MM.1S (cell line): ENCODE data around the gene TRA2A.
"Not testable (repeated sequence)": the region's sequence is repeated elsewhere in the genome, so short reads cannot be mapped to it uniquely, and the experiment has no call there.

ENCODE experiments used
- DNase-seq: peaks from one replicate; pipeline ENCODE4 v3.0.0-alpha.2; 2015
- H2AFZ ChIP-seq: fragments of 300-600 bp; sonication (generic); 2 replicates; pipeline ENCODE4 v1.6.0; 2016; ENCODE audit warnings: antibody characterized with exemption, low read length
- H3F3A ChIP-seq: fragments of 300-600 bp; sonication (generic); 2 replicates; pipeline ENCODE4 v1.6.1; 2016; ENCODE audit warnings: mild to moderate bottlenecking, antibody characterized with exemption, low read length, moderate library complexity, mixed read lengths; ENCODE audit not compliant: insufficient read depth
- H3K27ac ChIP-seq: fragments of 300-600 bp; sonication (generic); 2 replicates; pipeline ENCODE4 v1.5.1; 2016; ENCODE audit warnings: mild to moderate bottlenecking, low read length
- H3K27me3 ChIP-seq: fragments of 300-600 bp; sonication (generic); replicated peaks from 2 replicates; pipeline ENCODE4 v1.6.0; 2016; ENCODE audit warnings: low read length; ENCODE audit not compliant: insufficient read depth
- H3K36me3 ChIP-seq: fragments of 300-600 bp; sonication (generic); replicated peaks from 2 replicates; pipeline ENCODE4 v1.6.1; 2016; ENCODE audit warnings: mild to moderate bottlenecking, low read length, mixed read lengths; ENCODE audit not compliant: insufficient read depth
- H3K4me1 ChIP-seq: fragments of 300-600 bp; sonication (generic); 2 replicates; pipeline ENCODE4 v1.6.1; 2016; ENCODE audit warnings: low read length, mixed read lengths
- H3K4me2 ChIP-seq: fragments of 300-600 bp; sonication (generic); 2 replicates; pipeline ENCODE4 v1.6.0; 2016; ENCODE audit warnings: low read depth, low read length
- H3K4me3 ChIP-seq: fragments of 300-600 bp; sonication (generic); 2 replicates; pipeline ENCODE4 v1.5.1; 2016; ENCODE audit warnings: low read length, mixed read lengths
- H3K79me2 ChIP-seq: fragments of 300-600 bp; sonication (generic); 2 replicates; pipeline ENCODE4 v1.6.1; 2016; ENCODE audit warnings: mixed run types, low read length, mixed read lengths
- H3K9ac ChIP-seq: fragments of 300-600 bp; sonication (generic); 2 replicates; pipeline ENCODE4 v1.6.1; 2016; ENCODE audit warnings: low read length, mixed read lengths
- H3K9me2 ChIP-seq: fragments of 300-600 bp; sonication (generic); replicated peaks from 2 replicates; pipeline ENCODE4 v1.6.1; 2016; ENCODE audit warnings: mild to moderate bottlenecking, low read length, mixed read lengths; ENCODE audit not compliant: insufficient read depth
- H3K9me3 ChIP-seq: fragments of 300-600 bp; sonication (generic); replicated peaks from 2 replicates; pipeline ENCODE4 v1.6.1; 2016; ENCODE audit warnings: mild to moderate bottlenecking, low read length, mixed read lengths; ENCODE audit not compliant: insufficient read depth
- H4K20me1 ChIP-seq: fragments of 300-600 bp; sonication (generic); 2 replicates; pipeline ENCODE4 v1.6.1; 2016; ENCODE audit warnings: mild to moderate bottlenecking, low read length, moderate library complexity, mixed read lengths; ENCODE audit not compliant: insufficient read depth
- CTCF ChIP-seq: fragments of 300-600 bp; sonication (generic); IDR thresholded peaks from 2 replicates; pipeline ENCODE4 v1.5.1; 2016; ENCODE audit warnings: antibody characterized with exemption, low read length, mixed read lengths
- EZH2 ChIP-seq: fragments of 300-600 bp; sonication (generic); optimal IDR thresholded peaks from 2 replicates; pipeline ENCODE3; 2017; ENCODE audit warnings: low read depth, mild to moderate bottlenecking, antibody characterized with exemption, low read length, mixed read lengths
- EZH2phosphoT487 ChIP-seq: fragments of 300-600 bp; sonication (generic); IDR thresholded peaks from 2 replicates; pipeline ENCODE4 v1.6.1; 2018; ENCODE audit warnings: antibody characterized with exemption, low read length

TRA2A gene

GRCh38 chr7:23531050-23531793 is 559 bp downstream of the TRA2A start:
- Histone ChIP-seq H3K9me2 (no peaks in the 10 kb centered on the region), H3K4me2 (peak overlapping the region; percentile 58), H3K36me3 (no peaks in the 10 kb centered on the region; the same call in 1 of the 2 replicates), H3K9ac (peak overlapping the region; percentile 99), H3K9me3 (no peaks in the 10 kb centered on the region), H3K79me2 (peaks cover 56% of the 10 kb centered on the region), H2AFZ (peak overlapping the region; percentile 61), H3K4me1 (peaks cover 13% of the 10 kb centered on the region), H4K20me1 (peaks cover 48% of the 10 kb centered on the region), H3K27ac (peak overlapping the region; percentile 90), H3K4me3 (peak overlapping the region; percentile 96), H3K27me3 (no peaks in the 10 kb centered on the region), H3F3A (no peaks in the 10 kb centered on the region)
- TF ChIP-seq CTCF: no peak
- DNase-seq: peak; percentile 50

GRCh38 chr7:23530405-23530804 is 1.4 kb downstream of the TRA2A start:
- peak overlapping the region; percentile 96 for H3K4me3 ChIP-seq
- H3K27ac ChIP-seq: peak overlapping the region; percentile 90; the same call in 1 of the 2 replicates
- no peak for TF ChIP-seq EZH2phosphoT487
- no peak for TF ChIP-seq EZH2
- TF ChIP-seq CTCF: peak; percentile 23
- peaks cover 56% of the 10 kb centered on the region for H4K20me1 ChIP-seq
- peak overlapping the region; percentile 58 for H3K4me2 ChIP-seq
- no peaks in the 10 kb centered on the region for H3K9me2 ChIP-seq
- peaks cover 19% of the 10 kb centered on the region for H3K4me1 ChIP-seq
- H3K9me3 ChIP-seq: no peaks in the 10 kb centered on the region
- H3K36me3 ChIP-seq: no peaks in the 10 kb centered on the region; the same call in 1 of the 2 replicates
- peak overlapping the region; percentile 99 for H3K9ac ChIP-seq
- no peaks in the 10 kb centered on the region for H3K27me3 ChIP-seq
- H3F3A ChIP-seq: no peaks in the 10 kb centered on the region
- no peak overlapping the region for H2AFZ ChIP-seq
- DNase-seq: peak; percentile 67
- peaks cover 64% of the 10 kb centered on the region for H3K79me2 ChIP-seq

DNA sequence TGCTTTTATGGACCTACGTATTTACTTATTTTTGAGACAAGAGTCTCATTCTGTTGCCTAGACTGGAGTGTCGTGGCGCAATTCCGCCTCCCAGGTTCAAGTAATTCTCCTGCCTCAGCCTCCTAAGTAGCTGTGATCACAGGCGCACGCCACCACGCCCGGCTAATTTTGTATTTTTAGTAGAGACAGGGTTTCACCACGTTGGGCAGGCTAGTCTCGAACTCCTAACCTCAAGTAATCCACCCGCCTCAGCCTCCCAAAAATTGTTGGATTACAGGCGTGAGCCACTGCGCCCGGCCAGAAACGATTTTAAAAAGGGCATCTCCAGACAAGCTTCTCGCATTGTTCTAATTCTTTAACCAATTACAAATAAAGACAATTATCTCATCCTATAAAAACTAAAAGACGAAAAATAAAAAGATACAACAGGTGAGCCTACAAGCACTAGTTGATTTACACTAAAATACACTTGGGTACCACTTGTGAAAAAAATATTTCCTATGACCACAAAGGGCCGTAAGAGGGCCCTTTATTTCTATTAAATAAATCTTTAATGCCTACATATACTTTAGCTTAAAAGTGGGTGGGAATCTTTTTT is 2.4 kb downstream of the TRA2A start:
- 0 out of 2 replicates have a peak overlapping the region, but pooled peaks have one; percentile 96 for H3K4me3 ChIP-seq
- H3K4me1 ChIP-seq: peaks cover 29% of the 10 kb centered on the region
- no peak overlapping the region for H3K9ac ChIP-seq

GRCh38 chr7:23525611-23526010 is 6.2 kb downstream of the TRA2A start:
- Histone ChIP-seq H3K79me2 (peaks cover 100% of the 10 kb centered on the region), H3F3A (peaks cover 27% of the 10 kb centered on the region), H3K36me3 (peaks cover 16% of the 10 kb centered on the region), H3K4me1 (peaks cover 44% of the 10 kb centered on the region), H4K20me1 (peaks cover 80% of the 10 kb centered on the region)
- H3K4me2 ChIP-seq, H3K9me3 ChIP-seq, H3K27ac ChIP-seq, H2AFZ ChIP-seq, H3K4me3 ChIP-seq, DNase-seq, H3K9me2 ChIP-seq, H3K27me3 ChIP-seq, H3K9ac ChIP-seq: not testable (repeated sequence)

More for the DNA sequence above, 2.4 kb downstream of the TRA2A start:
- peaks cover 9% of the 10 kb centered on the region for H3F3A ChIP-seq
- no peak overlapping the region for H2AFZ ChIP-seq
- no peaks in the 10 kb centered on the region for H3K9me2 ChIP-seq
- peak overlapping the region; percentile 58; the same call in 1 of the 2 replicates for H3K4me2 ChIP-seq
- no peak for TF ChIP-seq CTCF
- TF ChIP-seq EZH2: no peak
- no peak for TF ChIP-seq EZH2phosphoT487
- no peak for DNase-seq
- no peaks in the 10 kb centered on the region for H3K9me3 ChIP-seq
- peaks cover 67% of the 10 kb centered on the region for H4K20me1 ChIP-seq
- H3K36me3 ChIP-seq: no peaks in the 10 kb centered on the region; the same call in 1 of the 2 replicates
- no peaks in the 10 kb centered on the region for H3K27me3 ChIP-seq
- H3K79me2 ChIP-seq: peaks cover 75% of the 10 kb centered on the region
- no peak overlapping the region for H3K27ac ChIP-seq
